ENCODE measurements around the gene GRIA3.
"Not testable (repeated sequence)": the region's sequence is repeated elsewhere in the genome, so short reads cannot be mapped to it uniquely, and the experiment has no call there.

GRIA3 gene

DNA sequence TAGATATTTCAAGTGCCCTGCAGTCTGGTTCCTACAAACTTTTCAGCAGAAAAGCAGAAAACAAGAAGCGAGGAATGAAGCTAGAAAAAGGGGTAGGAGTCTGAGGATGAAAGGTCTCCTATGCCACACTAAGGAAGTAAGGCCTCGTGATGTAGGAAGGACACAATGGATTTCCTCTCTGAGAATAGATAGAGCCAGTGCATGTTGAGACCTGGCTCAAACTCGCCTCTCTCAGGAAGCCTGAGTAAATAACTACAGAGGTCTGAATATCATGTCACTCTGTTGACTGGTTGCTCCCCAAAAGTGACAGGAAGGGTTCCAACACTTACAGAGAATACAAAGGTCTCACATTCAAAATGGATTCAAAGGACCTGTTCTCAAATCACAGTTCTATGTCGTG lies 93.3 kb downstream of the GRIA3 start:
- DNase-seq (ENCODE audit: low read depth), result no peak

DNA sequence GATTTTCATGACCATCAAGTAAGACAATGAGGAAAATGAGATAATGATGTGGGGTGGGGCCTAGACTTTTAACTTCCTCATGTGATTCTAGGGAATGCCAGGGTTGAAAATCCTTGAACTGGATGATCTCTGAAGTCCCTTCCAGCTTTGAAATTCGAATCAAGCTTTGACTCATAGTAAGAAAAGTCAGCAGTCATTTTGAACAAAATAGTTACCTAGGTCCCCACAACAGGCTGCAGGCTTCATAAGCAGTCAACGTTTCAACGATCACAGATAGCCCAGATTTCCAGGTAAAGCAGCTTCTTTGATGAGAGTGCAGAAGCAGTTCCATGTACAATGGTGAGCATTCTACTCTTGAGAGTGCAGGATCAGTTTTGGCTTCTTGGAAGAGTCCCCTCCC lies 93.7 kb downstream of the GRIA3 start:
- DNase-seq (ENCODE audit: low read depth), result no peak

GRCh38 chrX:123282241-123282640 lies 98.2 kb downstream of the GRIA3 start:
- DNase-seq (ENCODE audit: low read depth), result no peak

DNA sequence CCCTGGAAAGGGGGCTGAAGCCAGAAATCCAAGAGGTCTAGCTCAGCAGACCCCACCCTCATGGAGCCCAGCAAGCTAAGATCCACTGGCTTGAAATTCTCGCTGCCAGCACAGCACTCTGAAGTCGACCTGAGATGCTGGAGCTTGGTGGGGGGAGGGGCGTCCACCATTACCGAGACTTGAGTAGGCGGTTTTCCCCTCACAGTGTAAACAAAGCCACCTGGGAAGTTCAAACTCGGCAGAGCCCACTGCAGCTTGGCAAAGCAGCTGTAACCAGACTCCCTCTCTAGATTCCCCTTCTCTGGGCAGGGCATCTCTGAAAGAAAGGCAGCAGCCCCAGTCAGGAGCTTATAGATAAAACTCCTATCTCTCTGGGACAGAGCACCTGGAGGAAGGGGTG lies 99.3 kb downstream of the GRIA3 start:
- not testable (repeated sequence) for DNase-seq (ENCODE audit: low read depth)

GRCh38 chrX:123291623-123292022 lies 107.5 kb downstream of the GRIA3 start:
- DNase-seq (ENCODE audit: low read depth), result no peak

GRCh38 chrX:123298026-123298425 lies 113.9 kb downstream of the GRIA3 start:
- no peak for DNase-seq (ENCODE audit: low read depth)

- DNase-seq (ENCODE audit: low read depth), result no peak
These were observed 119.4 kb downstream of the GRIA3 start for GRCh38 chrX:123303429-123303828.

- no peak for DNase-seq (ENCODE audit: low read depth)
These were observed 124.6 kb downstream of the GRIA3 start for GRCh38 chrX:123308658-123309057.

DNA sequence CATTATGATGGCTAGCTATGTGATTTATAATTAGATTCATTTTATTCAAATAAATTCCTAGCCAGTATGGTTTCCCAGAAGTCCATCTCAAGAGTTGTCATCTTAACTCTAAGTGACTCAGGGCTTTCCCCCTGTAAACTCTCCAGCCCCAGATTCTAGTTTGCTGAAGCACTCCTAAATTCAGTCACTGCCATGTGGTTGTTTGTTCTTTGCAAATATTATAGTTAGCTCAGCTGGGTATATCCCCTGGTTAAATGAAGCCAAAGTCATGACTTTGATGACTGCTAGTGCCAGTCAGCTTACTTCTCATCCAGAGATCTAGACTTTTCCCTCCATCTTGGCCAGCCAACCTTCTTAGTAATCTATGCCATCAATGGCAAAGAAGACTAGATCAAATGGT lies 126.0 kb downstream of the GRIA3 start:
- DNase-seq (ENCODE audit: low read depth), result no peak

- no peak for DNase-seq (ENCODE audit: low read depth)
These were observed 127.4 kb downstream of the GRIA3 start for GRCh38 chrX:123311486-123311885.

GRCh38 chrX:123313486-123313885 lies 129.4 kb downstream of the GRIA3 start:
- DNase-seq (ENCODE audit: low read depth), result no peak

DNA sequence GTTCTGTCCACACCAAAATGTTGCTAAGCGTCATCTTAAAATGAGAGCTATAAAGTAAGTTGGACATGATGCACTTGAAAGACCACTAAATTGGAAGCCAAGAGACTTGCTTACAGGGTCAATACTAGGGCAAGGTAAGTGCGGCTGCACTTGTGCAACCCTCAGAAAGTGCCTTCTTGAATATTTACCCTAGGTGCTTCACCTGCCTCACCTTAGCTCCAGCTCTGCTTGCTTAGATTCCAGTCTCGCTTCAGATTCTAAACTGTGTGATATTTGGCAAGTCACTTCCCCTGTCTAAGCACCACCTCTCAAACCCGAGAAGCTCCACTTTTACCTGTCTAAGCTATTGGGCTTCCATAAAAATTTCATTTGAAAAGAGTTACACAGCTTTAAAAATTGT lies 136.5 kb downstream of the GRIA3 start:
- DNase-seq (ENCODE audit: low read depth), result no peak

DNA sequence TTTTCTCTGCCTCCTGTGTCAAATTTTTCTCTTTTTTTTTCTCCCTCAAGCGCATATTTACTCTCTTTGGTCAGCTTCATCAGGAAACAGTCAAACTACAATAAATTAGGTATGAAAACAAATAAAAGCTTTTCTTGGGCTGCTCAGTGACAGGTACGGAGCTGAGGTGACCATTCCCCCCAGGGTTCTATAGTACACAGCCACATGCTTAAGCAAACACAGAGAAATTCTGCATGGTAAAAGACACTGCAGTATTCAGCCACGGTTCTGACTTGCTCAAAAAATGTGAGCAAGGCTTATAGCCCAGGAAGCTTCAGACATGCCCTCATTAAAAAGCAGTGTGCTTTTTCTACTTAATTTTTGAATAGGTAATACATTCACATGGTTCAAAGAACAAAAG lies 138.5 kb downstream of the GRIA3 start:
- no peak for DNase-seq (ENCODE audit: low read depth)

GRCh38 chrX:123324625-123325024 lies 140.5 kb downstream of the GRIA3 start:
- DNase-seq (ENCODE audit: low read depth), result no peak

DNA sequence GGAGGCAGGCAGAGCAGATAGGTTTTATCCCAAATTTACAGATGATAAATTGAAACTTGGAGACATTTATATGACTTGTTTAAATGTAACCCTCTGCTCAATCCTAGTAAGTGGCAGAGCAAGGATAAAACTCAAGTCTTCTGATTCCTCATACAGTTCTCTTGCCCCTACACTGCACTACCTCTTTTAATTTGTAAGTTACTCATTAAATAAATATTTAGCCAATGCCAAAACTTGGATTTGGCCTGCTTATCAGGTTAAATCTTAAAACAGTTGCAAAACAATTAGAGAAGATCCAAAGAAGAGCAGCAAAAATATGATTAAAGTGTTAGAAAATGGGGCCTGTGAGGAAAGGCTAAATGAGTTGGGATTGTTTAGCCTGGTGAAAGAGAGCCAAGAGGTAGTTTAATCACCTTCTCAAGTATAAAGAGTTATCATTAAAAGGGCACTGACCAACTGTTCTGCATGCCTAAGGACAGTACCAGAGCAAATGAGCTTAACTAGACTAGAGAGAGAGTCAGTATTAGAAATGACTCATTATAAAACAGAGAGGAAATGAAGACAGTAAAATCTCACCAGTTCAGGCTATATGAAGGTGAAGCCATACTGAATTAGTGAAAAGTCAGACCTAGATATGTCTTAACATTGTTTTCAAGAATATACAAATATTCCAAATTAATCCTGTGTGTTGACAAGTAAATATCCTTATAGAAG lies 146.3 kb downstream of the GRIA3 start:
- DNase-seq (ENCODE audit: low read depth), result no peak

GRCh38 chrX:123331349-123331748 lies 147.3 kb downstream of the GRIA3 start:
- DNase-seq (ENCODE audit: low read depth), result no peak

DNA sequence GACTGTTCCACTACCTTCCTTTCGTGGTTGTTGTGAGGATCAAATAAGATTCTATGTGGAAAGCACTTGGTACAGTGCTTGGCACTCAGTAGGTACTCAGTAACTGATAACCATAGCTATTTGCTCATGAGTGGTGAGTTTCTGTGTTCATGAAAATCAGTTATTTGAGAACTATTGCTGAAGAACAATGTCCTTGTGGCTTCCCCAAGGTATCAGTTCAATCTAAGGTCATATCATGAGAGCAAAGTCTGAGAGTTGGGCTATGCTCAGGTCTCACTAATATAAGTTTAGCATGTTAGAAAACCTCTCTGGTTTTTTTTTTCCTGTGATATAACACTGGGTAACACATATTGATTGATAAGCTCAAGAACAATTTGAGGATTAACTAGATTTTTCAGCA lies 147.8 kb downstream of the GRIA3 start:
- DNase-seq (ENCODE audit: low read depth), result no peak

- DNase-seq (ENCODE audit: low read depth), result no peak
These were observed 152.6 kb downstream of the GRIA3 start for GRCh38 chrX:123336666-123337065.

- DNase-seq (ENCODE audit: low read depth), result no peak
These were observed 154.0 kb downstream of the GRIA3 start for GRCh38 chrX:123337886-123338639.

GRCh38 chrX:123339221-123339905 lies 155.3 kb downstream of the GRIA3 start:
- peak; percentile 1 for DNase-seq (ENCODE audit: low read depth)

- no peak for DNase-seq (ENCODE audit: low read depth)
These were observed 156.6 kb downstream of the GRIA3 start for GRCh38 chrX:123340696-123341095.

DNA sequence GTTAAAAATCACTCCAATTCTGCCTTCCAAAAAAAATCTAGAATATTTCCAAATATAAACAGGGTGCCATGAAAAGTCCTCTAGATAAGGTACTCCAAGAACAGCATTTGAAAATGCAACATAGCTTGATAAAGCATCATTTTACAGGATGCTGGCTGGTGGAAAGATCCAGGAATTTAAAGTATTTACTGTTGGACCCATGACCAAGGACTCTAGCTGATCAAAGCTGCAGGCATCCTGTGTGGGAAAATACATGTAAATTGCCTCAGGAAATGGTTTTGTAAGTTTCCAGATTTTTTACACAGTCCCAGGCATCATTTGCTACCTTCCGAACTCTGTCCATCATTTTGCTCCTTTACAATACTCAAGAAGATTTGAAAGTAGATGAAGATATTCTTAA lies 164.4 kb downstream of the GRIA3 start:
- DNase-seq (ENCODE audit: low read depth), result no peak

DNA sequence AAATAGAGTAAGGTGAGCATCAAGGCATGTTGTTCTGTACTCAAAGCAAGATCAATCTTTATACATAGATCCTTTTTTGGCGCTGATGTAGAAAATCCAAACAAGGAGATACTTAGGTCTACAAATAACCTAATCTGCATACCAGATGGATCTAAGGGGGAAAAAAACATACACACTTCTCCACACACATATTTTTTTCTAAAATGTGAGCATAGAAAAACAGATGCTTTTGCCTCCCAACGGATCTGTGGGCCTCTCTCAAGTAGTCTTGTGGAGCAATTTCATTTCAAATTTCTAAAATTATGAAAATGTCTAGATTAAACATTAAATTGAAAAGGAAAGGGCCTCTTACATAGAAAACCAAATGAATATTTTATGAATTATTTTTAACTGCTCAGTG lies 166.1 kb downstream of the GRIA3 start:
- DNase-seq (ENCODE audit: low read depth), result no peak
